Neural progenitor cell (in vitro differentiated cells): Measurements from ENCODE around the gene TBC1D2B.

Experiments used
- EZH2 ChIP-seq: fragments of 200-600 bp; sonication (generic); IDR thresholded peaks from 2 replicates; pipeline ENCODE4 v1.6.1; 2017; ENCODE audit warnings: antibody characterized with exemption, mild to moderate bottlenecking, moderate library complexity
- EZH2phosphoT487 ChIP-seq: fragments of 200-600 bp; sonication (generic); IDR thresholded peaks from 2 replicates; pipeline ENCODE4 v1.6.1; 2017; ENCODE audit warnings: antibody characterized with exemption
- TF ChIP-seq, protein P1 (sequence below): fragments of 200-600 bp; sonication (generic); IDR thresholded peaks from 2 replicates; pipeline ENCODE4 v1.5.1; 2017; ENCODE audit warnings: antibody characterized with exemption, mild to moderate bottlenecking

DNA sequence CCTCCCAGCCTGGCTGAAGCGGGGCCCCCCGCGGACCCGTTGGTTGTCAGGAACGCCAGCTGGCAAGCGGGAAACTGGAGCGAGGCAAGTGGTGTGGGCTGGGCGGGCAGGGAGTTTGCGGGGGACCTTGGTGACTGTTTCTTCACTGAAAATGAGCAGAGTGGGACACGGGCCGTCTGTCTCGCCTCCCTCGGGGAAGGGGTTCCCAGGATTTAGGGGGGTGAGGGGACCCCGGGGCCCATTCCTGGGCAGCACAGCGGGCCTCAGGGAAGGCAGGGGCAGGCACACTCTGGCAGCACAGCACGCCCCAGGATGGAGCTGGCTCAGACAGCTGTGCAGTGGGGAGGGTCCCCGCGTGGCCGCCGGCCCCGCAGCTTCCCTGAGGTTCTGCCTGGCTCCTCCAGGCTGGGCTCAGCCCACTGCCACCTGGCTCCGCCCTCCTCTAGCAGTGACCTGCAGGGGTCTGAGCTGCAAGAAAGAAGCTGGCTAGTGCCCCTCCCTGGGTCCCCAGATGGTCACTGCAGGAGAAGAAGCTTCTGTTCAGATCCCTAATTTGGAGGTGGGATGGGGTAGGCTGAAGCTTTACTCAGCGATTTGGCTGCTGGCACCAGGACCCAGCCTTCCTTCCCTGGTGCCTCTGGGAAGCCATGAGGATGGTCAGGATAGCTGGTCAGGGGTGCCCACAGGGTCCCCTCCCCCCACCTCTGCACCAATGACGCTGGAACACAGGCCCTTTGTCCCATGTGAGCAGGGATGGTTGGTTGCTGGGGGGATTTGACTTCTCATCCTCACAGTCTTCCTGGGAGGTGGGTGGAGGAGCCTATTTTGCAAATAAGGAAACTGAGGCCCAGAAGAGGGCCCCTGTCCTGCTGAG, 90.4 kb downstream of the TBC1D2B start:
- TF ChIP-seq, protein P1, sequence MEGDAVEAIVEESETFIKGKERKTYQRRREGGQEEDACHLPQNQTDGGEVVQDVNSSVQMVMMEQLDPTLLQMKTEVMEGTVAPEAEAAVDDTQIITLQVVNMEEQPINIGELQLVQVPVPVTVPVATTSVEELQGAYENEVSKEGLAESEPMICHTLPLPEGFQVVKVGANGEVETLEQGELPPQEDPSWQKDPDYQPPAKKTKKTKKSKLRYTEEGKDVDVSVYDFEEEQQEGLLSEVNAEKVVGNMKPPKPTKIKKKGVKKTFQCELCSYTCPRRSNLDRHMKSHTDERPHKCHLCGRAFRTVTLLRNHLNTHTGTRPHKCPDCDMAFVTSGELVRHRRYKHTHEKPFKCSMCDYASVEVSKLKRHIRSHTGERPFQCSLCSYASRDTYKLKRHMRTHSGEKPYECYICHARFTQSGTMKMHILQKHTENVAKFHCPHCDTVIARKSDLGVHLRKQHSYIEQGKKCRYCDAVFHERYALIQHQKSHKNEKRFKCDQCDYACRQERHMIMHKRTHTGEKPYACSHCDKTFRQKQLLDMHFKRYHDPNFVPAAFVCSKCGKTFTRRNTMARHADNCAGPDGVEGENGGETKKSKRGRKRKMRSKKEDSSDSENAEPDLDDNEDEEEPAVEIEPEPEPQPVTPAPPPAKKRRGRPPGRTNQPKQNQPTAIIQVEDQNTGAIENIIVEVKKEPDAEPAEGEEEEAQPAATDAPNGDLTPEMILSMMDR, result no peak
- no peak for TF ChIP-seq EZH2phosphoT487
- no peak for TF ChIP-seq EZH2
